CD14-positive monocyte (primary cell): ENCODE results near the gene TBC1D16. TPM values are rescaled to one million over a fixed set of nuclear protein-coding genes. Genes with fewer than 3 reads are reported as not detected.

Experiments
- DNase-seq, 3 donors: peaks; one replicate each; pipeline ENCODE4 v3.0.0-alpha.2; 2011 to 2022
- H2AFZ ChIP-seq: 2 replicates; pipeline ENCODE4 v1.6.0; 2012; ENCODE audit warnings: mild to moderate bottlenecking, low read depth, low read length, inconsistent platforms; ENCODE audit not compliant: insufficient read depth, poor library complexity, severe bottlenecking
- H3K27ac ChIP-seq, 2 donors: 1 replicate in 1 of 2; 2 replicates in 1 of 2; pipeline ENCODE4 v1.5.1; 2012 to 2013; ENCODE audit warnings: low read length in 2 of 2, control low read depth in 1 of 2, inconsistent platforms in 1 of 2, low read depth in 1 of 2, mild to moderate bottlenecking in 1 of 2
- H3K27me3 ChIP-seq, 2 donors: one replicate each; pipeline versions ENCODE4 v1.6.0 to v1.6.1; 2011 to 2013; ENCODE audit warnings: low read length in 2 of 2; ENCODE audit not compliant: control insufficient read depth in 2 of 2, insufficient read depth in 2 of 2
- H3K36me3 ChIP-seq, 2 donors: replicated peaks in 1 of 2; 1 replicate in 1 of 2; 2 replicates in 1 of 2; pipeline versions ENCODE4 v1.5.1 to v1.6.1; 2012 to 2013; ENCODE audit warnings: low read length in 2 of 2, control low read depth in 1 of 2, inconsistent platforms in 1 of 2, mild to moderate bottlenecking in 1 of 2; ENCODE audit not compliant: insufficient read depth in 2 of 2, control insufficient read depth in 1 of 2
- H3K4me1 ChIP-seq, 2 donors: 1 replicate in 1 of 2; 2 replicates in 1 of 2; pipeline versions ENCODE4 v1.5.1 to v1.6.1; 2012 to 2013; ENCODE audit warnings: low read length in 2 of 2, control low read depth in 1 of 2, inconsistent platforms in 1 of 2, mild to moderate bottlenecking in 1 of 2, moderate library complexity in 1 of 2; ENCODE audit not compliant: insufficient read depth in 2 of 2, control insufficient read depth in 1 of 2
- H3K4me2 ChIP-seq: replicated peaks from 2 replicates; pipeline ENCODE3; 2012; ENCODE audit warnings: low read length, moderate library complexity, mild to moderate bottlenecking; ENCODE audit not compliant: poor library complexity, severe bottlenecking; ENCODE audit errors: extremely low read depth
- H3K4me3 ChIP-seq, 3 experiments: fragments of 200-600 bp in 1 of 3; sonication (generic) in 1 of 3; replicated peaks in 1 of 3; 1 replicate in 2 of 3; 2 replicates in 1 of 3; pipeline ENCODE4 v1.5.1; 2011 to 2013; ENCODE audit warnings: low read length in 3 of 3, mild to moderate bottlenecking in 3 of 3, control low read depth in 2 of 3, low read depth in 2 of 3, inconsistent platforms in 1 of 3, moderate library complexity in 1 of 3
- H3K79me2 ChIP-seq: 2 replicates; pipeline ENCODE4 v1.6.0; 2012; ENCODE audit warnings: mild to moderate bottlenecking, control low read depth, inconsistent platforms, low read length, moderate library complexity; ENCODE audit not compliant: insufficient read depth
- H3K9ac ChIP-seq: 2 replicates; pipeline ENCODE4 v1.6.0; 2017; ENCODE audit warnings: low read length, mild to moderate bottlenecking; ENCODE audit not compliant: insufficient read depth, poor library complexity, severe bottlenecking
- H3K9me3 ChIP-seq, 2 donors: replicated peaks in 1 of 2; 1 replicate in 1 of 2; 2 replicates in 1 of 2; pipeline versions ENCODE4 v1.5.1 to v1.6.1; 2012 to 2013; ENCODE audit warnings: low read length in 2 of 2, control low read depth in 1 of 2; ENCODE audit not compliant: control insufficient read depth in 1 of 2, insufficient read depth in 1 of 2
- H4K20me1 ChIP-seq: 2 replicates; pipeline ENCODE4 v1.6.0; 2012; ENCODE audit warnings: mild to moderate bottlenecking, low read length, control low read depth, moderate library complexity; ENCODE audit not compliant: insufficient read depth
- H3K27ac Mint-ChIP-seq, 7 donors: one replicate each; pipeline ENCODE4 v1.8.0; 2020; ENCODE audit warnings: mild to moderate bottlenecking in 7 of 7, mixed read lengths in 7 of 7, moderate library complexity in 6 of 7, inconsistent platforms in 2 of 7
- H3K27me3 Mint-ChIP-seq, 3 donors: one replicate each; pipeline ENCODE4 v1.8.0; 2021 to 2022; ENCODE audit warnings: low read depth in 3 of 3, mild to moderate bottlenecking in 3 of 3, mixed read lengths in 3 of 3, moderate library complexity in 3 of 3, inconsistent platforms in 1 of 3
- H3K36me3 Mint-ChIP-seq, 2 donors: one replicate each; pipeline ENCODE4 v1.8.0; 2020; ENCODE audit warnings: mixed read lengths in 2 of 2, inconsistent platforms in 1 of 2, mild to moderate bottlenecking in 1 of 2
- H3K4me1 Mint-ChIP-seq: one replicate; pipeline ENCODE4 v1.8.0; 2020; ENCODE audit warnings: mild to moderate bottlenecking, mixed read lengths
- H3K4me3 Mint-ChIP-seq, 2 donors: one replicate each; pipeline ENCODE4 v1.8.0; 2020; ENCODE audit warnings: mild to moderate bottlenecking in 2 of 2, mixed read lengths in 2 of 2, moderate library complexity in 1 of 2
- H3K9me3 Mint-ChIP-seq, 7 donors: one replicate each; pipeline ENCODE4 v1.8.0; 2020 to 2022; ENCODE audit warnings: mixed read lengths in 7 of 7, mild to moderate bottlenecking in 6 of 7, moderate library complexity in 6 of 7, inconsistent platforms in 2 of 7
- CTCF ChIP-seq: fragments of 200-600 bp; IDR thresholded peaks from one replicate; pipeline ENCODE4 v1.8.0; 2022; ENCODE audit warnings: antibody characterized with exemption, mild to moderate bottlenecking
- WGBS: methylation state at CpG from one replicate; pipeline ENCODE4 v1.1.5; 2013; ENCODE audit warnings: missing lambda C conversion rate; ENCODE audit not compliant: insufficient coverage; 5-methylcytosine and 5-hydroxymethylcytosine counted together
- intact Hi-C, 2 donors: fragments of 100-400 bp; cut with micrococcal nuclease; formaldehyde crosslinking; loops; one replicate each; pipeline versions ENCODE4 v1.15.0 to v1.15.1; 2023
- polyA plus RNA-seq, 3 donors: library from polyadenylated mRNA; depleted of rRNA in 1 of 3; unstranded in 2 of 3; stranded (reverse) in 1 of 3; fragments of 300-500 nt in 2 of 3; fragments of >200 nt in 1 of 3; fragmentation: Illumina TruSeq in 2 of 3; gene quantifications; 1 replicate in 2 of 3; 2 replicates in 1 of 3; pipeline ENCODE4 v1.2.3, GENCODE V29; 2012 to 2021

TBC1D16 gene
- polyA plus RNA-seq, 3 donors: 0.11 to 0.53 (median 0.27) TPM

GRCh38 chr17:80025140-80025539 is 10.5 kb downstream of the TBC1D16 start:
- 42% methylated on average over 4 of the region's 11 CpGs for WGBS
- no peaks in the 10 kb centered on the region for H3K36me3 ChIP-seq
- no peaks in the 10 kb centered on the region for H3K79me2 ChIP-seq
- no peak overlapping the region for H3K27ac ChIP-seq
- peaks cover 0 to 7% of the 10 kb centered on the region in 2 donors for H3K4me1 ChIP-seq
- no peak overlapping the region for H2AFZ ChIP-seq
- Mint-ChIP-seq H3K9me3 (peaks cover 0 to 2% (median 0%) of the 10 kb centered on the region in 7 donors), H3K27ac (no peak overlapping the region), H3K36me3 (no peaks in the 10 kb centered on the region), H3K4me3 (no peak overlapping the region), H3K4me1 (peaks cover 15% of the 10 kb centered on the region), H3K27me3 (peaks cover 0 to 3% (median 2%) of the 10 kb centered on the region in 3 donors)
- no peak for DNase-seq
- H3K9ac ChIP-seq: no peak overlapping the region
- H3K4me2 ChIP-seq: no peak overlapping the region
- H3K4me3 ChIP-seq: no peak overlapping the region
- TF ChIP-seq CTCF: no peak
- no peaks in the 10 kb centered on the region for H3K27me3 ChIP-seq
- no peaks in the 10 kb centered on the region for H4K20me1 ChIP-seq
- intact Hi-C loops: no loop called here
- no peaks in the 10 kb centered on the region for H3K9me3 ChIP-seq

- no peaks in the 10 kb centered on the region for H3K27me3 ChIP-seq
- Mint-ChIP-seq H3K4me1 (peaks cover 9% of the 10 kb centered on the region), H3K4me3 (no peak overlapping the region), H3K27me3 (peaks cover 0 to 2% (median 2%) of the 10 kb centered on the region in 3 donors), H3K27ac (no peak overlapping the region), H3K36me3 (no peaks in the 10 kb centered on the region), H3K9me3 (peaks cover 0 to 2% (median 0%) of the 10 kb centered on the region in 7 donors)
- 69% methylated on average over 9 of the region's 10 CpGs for WGBS
- no peaks in the 10 kb centered on the region for H4K20me1 ChIP-seq
- H3K9me3 ChIP-seq: no peaks in the 10 kb centered on the region
- no peak for DNase-seq
- TF ChIP-seq CTCF: no peak
- no peak overlapping the region for H2AFZ ChIP-seq
- no peak overlapping the region for H3K9ac ChIP-seq
- no peak overlapping the region for H3K4me2 ChIP-seq
- no peak overlapping the region for H3K4me3 ChIP-seq
- intact Hi-C loops: no loop called here
- no peaks in the 10 kb centered on the region for H3K36me3 ChIP-seq
- no peaks in the 10 kb centered on the region for H3K79me2 ChIP-seq
- peaks cover 0 to 6% of the 10 kb centered on the region in 2 donors for H3K4me1 ChIP-seq
- H3K27ac ChIP-seq: no peak overlapping the region
These were observed 11.3 kb downstream of the TBC1D16 start for GRCh38 chr17:80024206-80024972.
